ENCODE data around the gene NPIPA3.
"Not testable (repeated sequence)": the region's sequence is repeated elsewhere in the genome, so short reads cannot be mapped to it uniquely, and the experiment has no call there.

The NPIPA3 gene

GRCh38 chr16:14702672-14703071 lies 539 bp upstream of the NPIPA3 start:
- not testable (repeated sequence) for H3K4me2 ChIP-seq (ENCODE audit: low read length, poor library complexity, severe bottlenecking); H3K18ac ChIP-seq (ENCODE audit: low read depth in 1 of 2, low read length in 2 of 2); H3K27ac ChIP-seq (ENCODE audit: low read length, poor library complexity, severe bottlenecking); H3K4ac ChIP-seq (ENCODE audit: low read depth in 1 of 2, low read length in 2 of 2); H4K8ac ChIP-seq (ENCODE audit: low read length); H3K9me3 ChIP-seq (ENCODE audit: control insufficient read depth, low read length); H2BK5ac ChIP-seq (ENCODE audit: low read depth, low read length, poor library complexity, severe bottlenecking); H3K9ac ChIP-seq (ENCODE audit: low read length); H2AFZ ChIP-seq (ENCODE audit: low read depth, low read length); H3K4me3 ChIP-seq (ENCODE audit: insufficient read depth in 1 of 2, low read depth in 1 of 2, low read length in 2 of 2); H2BK15ac ChIP-seq (ENCODE audit: low read depth, poor library complexity, severe bottlenecking); H2AK5ac ChIP-seq (ENCODE audit: low read length, severe bottlenecking); H2BK120ac ChIP-seq (ENCODE audit: low read depth, low read length); H3K14ac ChIP-seq (ENCODE audit: low read length in 2 of 2); H2BK12ac ChIP-seq (ENCODE audit: low read length in 2 of 2); DNase-seq; H3K4me1 ChIP-seq (ENCODE audit: control insufficient read depth, insufficient read depth, low read depth, low read length); H3K23ac ChIP-seq (ENCODE audit: low read length in 2 of 2); H3K36me3 ChIP-seq (ENCODE audit: control insufficient read depth in 1 of 2, insufficient read depth in 2 of 2, low read depth in 1 of 2, low read length in 2 of 2); H3K79me1 ChIP-seq (replicated peaks; ENCODE audit: low read length, poor library complexity, severe bottlenecking); H4K91ac ChIP-seq (ENCODE audit: low read length); H3K27me3 ChIP-seq (ENCODE audit: control insufficient read depth in 1 of 2, insufficient read depth in 1 of 2, low read length in 2 of 2)
- WGBS, result no CpG with 5 or more reads among the region's 11 CpGs

GRCh38 chr16:14733233-14733632 lies 30.0 kb downstream of the NPIPA3 start:
- not testable (repeated sequence) for H3K14ac ChIP-seq (ENCODE audit: low read length in 2 of 2); H3K4me3 ChIP-seq (ENCODE audit: insufficient read depth in 1 of 2, low read depth in 1 of 2, low read length in 2 of 2); H3K4ac ChIP-seq (ENCODE audit: low read depth in 1 of 2, low read length in 2 of 2); H2AFZ ChIP-seq (ENCODE audit: low read depth, low read length); H3K9ac ChIP-seq (ENCODE audit: low read length); H3K4me1 ChIP-seq (ENCODE audit: control insufficient read depth, insufficient read depth, low read depth, low read length); H3K18ac ChIP-seq (ENCODE audit: low read depth in 1 of 2, low read length in 2 of 2); H3K23ac ChIP-seq (ENCODE audit: low read length in 2 of 2); H3K27ac ChIP-seq (ENCODE audit: low read length, poor library complexity, severe bottlenecking); H2BK120ac ChIP-seq (ENCODE audit: low read depth, low read length); H3K79me1 ChIP-seq (replicated peaks; ENCODE audit: low read length, poor library complexity, severe bottlenecking); H2AK5ac ChIP-seq (ENCODE audit: low read length, severe bottlenecking); H3K27me3 ChIP-seq (ENCODE audit: control insufficient read depth in 1 of 2, insufficient read depth in 1 of 2, low read length in 2 of 2); H3K36me3 ChIP-seq (ENCODE audit: control insufficient read depth in 1 of 2, insufficient read depth in 2 of 2, low read depth in 1 of 2, low read length in 2 of 2); H2BK15ac ChIP-seq (ENCODE audit: low read depth, poor library complexity, severe bottlenecking); H2BK12ac ChIP-seq (ENCODE audit: low read length in 2 of 2); H3K9me3 ChIP-seq (ENCODE audit: control insufficient read depth, low read length); H4K8ac ChIP-seq (ENCODE audit: low read length); H3K4me2 ChIP-seq (ENCODE audit: low read length, poor library complexity, severe bottlenecking); H2BK5ac ChIP-seq (ENCODE audit: low read depth, low read length, poor library complexity, severe bottlenecking); DNase-seq; H4K91ac ChIP-seq (ENCODE audit: low read length)
- no CpG with 5 or more reads among the region's 28 CpGs for WGBS

- not testable (repeated sequence) for DNase-seq; H3K4ac ChIP-seq (ENCODE audit: low read depth in 1 of 2, low read length in 2 of 2); H2BK15ac ChIP-seq (ENCODE audit: low read depth, poor library complexity, severe bottlenecking); H3K27ac ChIP-seq (ENCODE audit: low read length, poor library complexity, severe bottlenecking); H3K4me2 ChIP-seq (ENCODE audit: low read length, poor library complexity, severe bottlenecking); H2BK120ac ChIP-seq (ENCODE audit: low read depth, low read length); H4K8ac ChIP-seq (ENCODE audit: low read length); H3K18ac ChIP-seq (ENCODE audit: low read depth in 1 of 2, low read length in 2 of 2); H2BK5ac ChIP-seq (ENCODE audit: low read depth, low read length, poor library complexity, severe bottlenecking); H2AK5ac ChIP-seq (ENCODE audit: low read length, severe bottlenecking); H3K14ac ChIP-seq (ENCODE audit: low read length in 2 of 2); H3K36me3 ChIP-seq (ENCODE audit: control insufficient read depth in 1 of 2, insufficient read depth in 2 of 2, low read depth in 1 of 2, low read length in 2 of 2); H3K9ac ChIP-seq (ENCODE audit: low read length); H3K9me3 ChIP-seq (ENCODE audit: control insufficient read depth, low read length); H3K79me1 ChIP-seq (replicated peaks; ENCODE audit: low read length, poor library complexity, severe bottlenecking); H2AFZ ChIP-seq (ENCODE audit: low read depth, low read length); H4K91ac ChIP-seq (ENCODE audit: low read length); H2BK12ac ChIP-seq (ENCODE audit: low read length in 2 of 2); H3K23ac ChIP-seq (ENCODE audit: low read length in 2 of 2); H3K4me3 ChIP-seq (ENCODE audit: insufficient read depth in 1 of 2, low read depth in 1 of 2, low read length in 2 of 2); H3K27me3 ChIP-seq (ENCODE audit: control insufficient read depth in 1 of 2, insufficient read depth in 1 of 2, low read length in 2 of 2); H3K4me1 ChIP-seq (ENCODE audit: control insufficient read depth, insufficient read depth, low read depth, low read length)
- no CpG with 5 or more reads among the region's 10 CpGs for WGBS
These were observed 37.7 kb downstream of the NPIPA3 start for GRCh38 chr16:14740832-14741385.

GRCh38 chr16:14741794-14742193 lies 38.6 kb downstream of the NPIPA3 start:
- H2AFZ ChIP-seq (ENCODE audit: low read depth, low read length); H3K18ac ChIP-seq (ENCODE audit: low read depth in 1 of 2, low read length in 2 of 2): not testable (repeated sequence)
- WGBS, result no CpG with 5 or more reads among the region's 11 CpGs

More at GRCh38 chr16:14741794-14742193, 38.6 kb downstream of the NPIPA3 start:
- not testable (repeated sequence) for H3K27ac ChIP-seq (ENCODE audit: low read length, poor library complexity, severe bottlenecking); H3K23ac ChIP-seq (ENCODE audit: low read length in 2 of 2); H3K14ac ChIP-seq (ENCODE audit: low read length in 2 of 2); H3K4ac ChIP-seq (ENCODE audit: low read depth in 1 of 2, low read length in 2 of 2); H3K9me3 ChIP-seq (ENCODE audit: control insufficient read depth, low read length); H2AK5ac ChIP-seq (ENCODE audit: low read length, severe bottlenecking); H4K91ac ChIP-seq (ENCODE audit: low read length); H3K36me3 ChIP-seq (ENCODE audit: control insufficient read depth in 1 of 2, insufficient read depth in 2 of 2, low read depth in 1 of 2, low read length in 2 of 2); H3K4me2 ChIP-seq (ENCODE audit: low read length, poor library complexity, severe bottlenecking); H3K4me1 ChIP-seq (ENCODE audit: control insufficient read depth, insufficient read depth, low read depth, low read length); H4K8ac ChIP-seq (ENCODE audit: low read length); H2BK12ac ChIP-seq (ENCODE audit: low read length in 2 of 2); H3K9ac ChIP-seq (ENCODE audit: low read length); H2BK5ac ChIP-seq (ENCODE audit: low read depth, low read length, poor library complexity, severe bottlenecking); H2BK15ac ChIP-seq (ENCODE audit: low read depth, poor library complexity, severe bottlenecking); H3K4me3 ChIP-seq (ENCODE audit: insufficient read depth in 1 of 2, low read depth in 1 of 2, low read length in 2 of 2); H3K79me1 ChIP-seq (replicated peaks; ENCODE audit: low read length, poor library complexity, severe bottlenecking); H3K27me3 ChIP-seq (ENCODE audit: control insufficient read depth in 1 of 2, insufficient read depth in 1 of 2, low read length in 2 of 2); DNase-seq; H2BK120ac ChIP-seq (ENCODE audit: low read depth, low read length)

Data from mesenchymal stem cell (in vitro differentiated cells and primary cell).